NCI-H748 treated with DMSO at 0.1 percent for 48 hours (cell line): Measurements from ENCODE around the gene SMARCA2.

Experiments used
- DNase-seq: peaks from one replicate; lab custom pipeline; 2025; lab: John Stamatoyannopoulos, UW

Gene SMARCA2

GRCh38 chr9:2014696-2015580 lies at the start of gene SMARCA2:
SMARCA2 (plus strand) TSS chr9:2015347; CDS start chr9:2029023, 13,676 bp downstream.
- peak; percentile 90 for DNase-seq

DNA sequence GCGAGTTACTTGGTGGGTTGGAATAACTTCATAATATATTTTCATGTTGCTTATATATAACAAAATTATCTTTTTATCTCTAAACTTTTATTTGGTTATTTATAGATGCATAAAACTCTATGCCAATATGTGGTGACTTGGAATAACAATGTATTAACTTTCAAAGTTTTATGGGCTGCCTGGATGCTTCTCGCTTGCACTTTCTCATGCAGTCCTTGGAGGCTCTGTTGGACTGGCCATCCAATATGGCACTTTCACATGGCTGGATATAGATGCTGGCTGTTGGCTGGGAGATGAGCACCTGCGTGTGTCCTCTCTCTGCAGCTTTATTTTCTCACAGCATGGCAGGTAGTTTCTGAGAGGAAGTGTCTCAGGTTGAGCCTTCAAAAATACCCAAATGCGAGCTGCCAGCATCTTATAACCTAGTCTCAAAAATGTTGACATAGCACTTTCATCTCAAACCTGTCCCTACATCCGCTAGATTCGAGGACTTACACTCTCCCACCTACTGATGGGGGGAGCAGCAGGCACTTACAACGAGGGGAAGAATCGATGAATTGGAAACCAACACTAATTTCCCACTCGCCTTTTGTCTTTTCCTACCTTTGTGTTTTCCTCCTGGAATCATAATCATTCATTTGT lies 48.3 kb upstream of the SMARCA2 start:
- DNase-seq: no peak

- DNase-seq: no peak
Observed at GRCh38 chr9:1969160-1969559, 46.0 kb upstream of the SMARCA2 start.

DNA sequence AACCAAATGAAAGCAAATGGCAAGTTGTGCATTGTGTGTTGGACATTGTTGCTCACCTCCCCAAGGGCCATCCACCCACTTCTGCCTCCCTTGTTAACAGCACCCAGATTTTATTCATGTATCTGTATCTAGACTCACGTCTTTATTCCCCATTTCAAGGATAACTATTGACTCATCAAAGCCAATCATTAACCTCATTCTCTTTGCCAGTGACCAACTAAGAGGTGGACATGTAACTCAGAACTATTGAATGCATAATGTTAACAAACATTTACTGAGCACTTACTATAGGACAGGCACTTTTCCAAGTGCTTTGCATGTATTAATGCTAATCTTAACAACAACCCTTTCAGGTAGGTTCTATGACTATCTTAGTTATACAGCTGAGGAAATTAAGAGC lies 45.2 kb upstream of the SMARCA2 start:
- no peak for DNase-seq

- DNase-seq: no peak
Observed at GRCh38 chr9:1972672-1973071, 42.5 kb upstream of the SMARCA2 start.

GRCh38 chr9:1977026-1977425 lies 38.1 kb upstream of the SMARCA2 start:
- DNase-seq: no peak

GRCh38 chr9:1978941-1979340 lies 36.2 kb upstream of the SMARCA2 start:
- no peak for DNase-seq

DNA sequence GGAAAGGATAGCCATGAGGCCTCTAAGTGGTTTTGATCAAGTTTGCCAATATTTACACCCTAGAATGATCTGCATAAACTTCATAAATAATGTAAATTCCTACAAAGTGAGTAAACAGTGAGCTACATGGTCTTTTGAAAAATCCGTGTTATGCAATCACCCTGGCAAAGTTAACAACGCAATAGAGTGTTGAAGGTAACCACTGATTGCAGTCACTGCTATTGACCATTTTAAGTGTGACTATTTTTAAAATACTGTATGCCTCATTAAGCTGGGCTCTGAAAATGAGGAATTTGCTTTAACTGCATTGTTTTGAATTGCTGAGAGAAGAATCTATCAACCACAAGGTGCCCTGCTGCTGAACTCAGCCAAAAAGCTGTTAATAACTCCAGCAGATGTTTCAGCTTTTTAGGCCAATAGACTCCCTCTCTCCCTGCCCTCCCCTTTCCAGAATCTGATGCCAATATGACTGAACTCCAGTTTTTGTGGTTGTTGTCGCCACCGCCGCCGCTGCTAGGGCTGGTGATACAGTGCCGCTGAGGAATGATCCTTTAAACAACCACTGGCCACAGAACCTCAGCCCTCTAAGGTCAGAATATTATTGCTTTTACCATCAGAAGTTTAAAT lies 35.3 kb upstream of the SMARCA2 start:
- no peak for DNase-seq

DNA sequence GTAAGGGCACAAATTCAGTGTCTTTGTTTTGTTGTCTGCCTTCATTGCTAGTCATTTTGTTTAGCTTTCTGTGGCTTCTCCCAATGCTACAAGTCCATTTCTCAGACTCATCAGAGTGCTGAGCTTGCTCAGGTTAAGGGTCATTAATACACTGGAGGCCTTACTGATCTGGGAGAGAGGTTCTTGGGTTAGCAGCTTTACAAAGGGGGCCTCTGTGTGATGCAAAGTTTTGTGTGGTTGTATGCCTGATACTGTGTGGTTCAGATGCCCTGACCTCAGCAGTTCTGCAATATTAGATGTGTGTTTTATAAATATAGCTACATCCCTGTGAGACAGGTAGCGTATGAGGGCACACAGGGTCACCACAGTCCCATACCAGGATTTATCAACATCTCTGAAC lies 34.8 kb upstream of the SMARCA2 start:
- DNase-seq: no peak

GRCh38 chr9:1982074-1982473 lies 33.1 kb upstream of the SMARCA2 start:
- DNase-seq: no peak

DNA sequence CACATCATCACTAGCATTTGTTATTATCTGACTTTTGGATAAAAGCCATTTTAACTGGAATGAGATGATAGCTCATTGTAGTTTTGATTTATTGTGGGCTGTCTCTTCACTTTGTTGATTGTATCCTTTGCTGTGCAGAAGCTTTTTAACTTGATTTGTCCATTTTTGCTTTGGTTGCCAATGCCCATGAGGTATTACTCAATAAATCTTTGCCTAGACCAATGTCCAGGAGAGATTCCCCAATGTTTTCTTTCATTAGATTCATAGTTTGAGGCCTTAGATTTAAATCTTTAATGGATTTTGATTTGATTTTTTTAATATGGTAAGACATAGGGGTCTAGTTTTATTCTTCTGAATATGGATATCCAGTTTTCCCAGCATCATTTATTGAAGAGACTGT lies 28.8 kb upstream of the SMARCA2 start:
- DNase-seq: no peak

GRCh38 chr9:1989500-1989899 lies 25.6 kb upstream of the SMARCA2 start:
- DNase-seq: no peak

DNA sequence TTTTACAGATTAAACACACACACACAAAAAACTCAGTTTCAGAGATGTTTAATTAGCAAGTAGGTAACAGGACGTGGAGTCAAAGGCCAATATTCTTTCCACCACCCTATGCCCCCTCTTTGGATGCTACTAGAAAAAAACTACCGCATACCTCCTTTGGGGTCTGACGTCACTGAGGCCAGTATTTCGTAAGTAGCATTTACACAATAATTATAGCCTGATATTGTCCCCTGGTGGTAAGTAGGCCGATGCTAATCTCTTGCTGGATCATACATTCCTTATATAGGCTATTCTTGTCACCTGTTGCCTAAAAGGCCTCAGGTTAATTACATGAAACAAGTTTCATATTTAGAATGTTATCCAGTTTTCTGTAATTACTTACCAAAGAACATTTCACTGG lies 21.0 kb upstream of the SMARCA2 start:
- DNase-seq: no peak

GRCh38 chr9:1995084-1995483 lies 20.1 kb upstream of the SMARCA2 start:
- DNase-seq: no peak

DNA sequence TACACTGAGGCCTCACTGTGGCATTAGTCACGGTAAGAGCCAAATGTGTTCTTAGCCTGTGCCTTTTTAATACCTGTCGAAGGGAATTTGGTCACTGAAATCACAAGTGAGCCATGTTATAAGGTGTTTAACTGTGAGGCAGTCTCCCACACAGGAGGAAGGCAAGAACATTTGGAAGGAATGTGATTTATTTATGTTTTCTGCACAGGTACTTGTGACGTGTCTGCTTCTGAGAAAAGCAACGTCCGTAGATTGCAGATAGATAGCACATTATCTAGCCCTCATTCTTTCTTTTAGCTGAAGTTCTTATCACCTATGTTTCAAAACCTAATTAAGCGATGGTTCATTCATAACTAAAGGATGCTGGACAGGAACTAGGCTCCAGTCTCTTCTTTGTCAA lies 19.0 kb upstream of the SMARCA2 start:
- no peak for DNase-seq

DNA sequence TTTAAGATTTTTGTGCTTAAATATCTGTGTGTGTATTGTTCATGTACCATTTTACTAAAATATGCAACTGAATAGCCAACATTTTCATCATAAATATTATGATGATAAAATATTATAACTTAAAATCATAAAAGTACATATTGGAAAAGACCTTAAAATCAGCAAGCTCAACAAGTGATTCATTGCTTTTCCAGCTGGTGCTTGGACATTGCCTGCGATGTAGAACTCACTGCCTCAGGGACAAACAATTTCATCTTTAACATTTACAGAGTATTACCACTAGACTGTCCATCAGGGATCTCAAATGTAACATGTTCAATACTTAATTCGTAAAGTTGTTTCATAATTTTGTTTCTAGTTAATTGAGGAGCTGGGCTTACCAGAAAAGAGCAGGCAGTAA lies 17.5 kb upstream of the SMARCA2 start:
- no peak for DNase-seq

DNA sequence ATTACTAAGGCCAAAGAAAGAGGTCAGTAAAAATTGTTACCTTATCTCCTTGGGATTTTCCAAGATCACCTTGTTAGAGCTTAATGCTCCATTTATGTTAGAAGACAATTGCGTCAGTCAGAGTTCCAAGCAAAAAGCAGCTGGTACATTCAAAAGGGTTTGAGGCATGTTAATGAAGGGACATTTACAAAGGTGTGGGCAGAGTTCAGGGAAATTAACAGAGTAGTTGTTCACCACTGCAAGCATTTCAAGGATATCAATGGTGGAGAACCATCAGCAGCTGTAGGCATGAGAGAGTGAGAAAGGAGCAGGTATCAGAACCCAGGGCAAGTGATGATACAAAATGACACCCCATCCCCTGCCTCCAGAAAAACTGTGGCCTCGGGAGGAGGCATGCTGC lies 17.0 kb upstream of the SMARCA2 start:
- no peak for DNase-seq

DNA sequence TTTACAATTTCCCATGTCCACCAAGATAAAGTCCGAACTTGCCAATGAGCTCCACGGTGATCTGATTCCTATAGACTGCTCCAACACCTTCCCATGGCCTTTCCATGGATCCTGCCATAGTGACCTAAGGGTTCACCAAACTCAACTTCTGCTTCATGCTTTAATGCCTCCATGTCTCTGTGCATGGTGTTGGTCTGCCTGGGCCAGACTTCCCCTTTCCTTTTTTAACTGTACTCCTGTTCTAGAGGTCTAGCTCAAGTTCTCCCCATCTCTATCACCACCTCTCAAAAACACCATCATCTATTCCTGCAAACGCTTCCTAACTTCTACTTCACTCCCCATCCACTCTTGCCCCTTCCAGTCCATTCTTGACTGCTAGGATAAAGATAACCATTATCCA lies 14.8 kb upstream of the SMARCA2 start:
- DNase-seq: no peak

DNA sequence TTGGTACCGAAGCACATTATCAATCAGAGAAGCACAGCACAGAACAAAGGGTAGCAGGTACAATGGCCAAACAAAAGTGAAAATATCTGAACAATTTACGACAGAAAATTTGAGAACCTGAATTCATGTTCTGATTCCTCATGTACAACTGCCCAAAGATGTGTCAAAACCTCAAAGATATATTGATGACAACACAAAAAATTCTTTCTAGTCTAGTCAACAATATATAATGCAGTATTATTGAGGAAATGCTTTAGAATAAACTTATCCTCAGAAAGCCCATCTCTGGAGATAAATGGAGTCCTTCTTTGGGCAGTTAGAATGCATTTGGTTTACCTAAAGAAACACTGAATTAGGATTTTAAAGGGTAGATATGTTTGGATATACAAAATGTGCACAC lies 6.8 kb upstream of the SMARCA2 start:
- no peak for DNase-seq

DNA sequence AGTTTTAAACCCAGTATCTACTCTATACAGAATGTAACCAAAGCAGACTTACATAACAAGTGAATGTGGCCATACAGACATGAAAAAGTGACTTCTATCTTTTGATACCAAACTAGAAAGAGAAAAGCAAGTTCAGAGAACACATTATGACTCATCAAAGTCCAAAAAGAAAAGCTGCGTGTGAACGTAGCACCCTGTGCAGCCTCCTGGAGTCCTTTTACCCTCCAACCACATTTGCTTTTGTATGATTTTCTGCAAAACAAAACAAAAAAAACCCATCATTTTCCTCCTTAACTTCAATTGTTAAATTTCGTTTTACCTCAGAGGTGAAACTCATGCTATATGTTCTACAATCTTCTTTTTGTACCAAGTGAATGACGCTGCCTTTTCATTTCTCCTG lies 2.8 kb upstream of the SMARCA2 start:
- no peak for DNase-seq

DNA sequence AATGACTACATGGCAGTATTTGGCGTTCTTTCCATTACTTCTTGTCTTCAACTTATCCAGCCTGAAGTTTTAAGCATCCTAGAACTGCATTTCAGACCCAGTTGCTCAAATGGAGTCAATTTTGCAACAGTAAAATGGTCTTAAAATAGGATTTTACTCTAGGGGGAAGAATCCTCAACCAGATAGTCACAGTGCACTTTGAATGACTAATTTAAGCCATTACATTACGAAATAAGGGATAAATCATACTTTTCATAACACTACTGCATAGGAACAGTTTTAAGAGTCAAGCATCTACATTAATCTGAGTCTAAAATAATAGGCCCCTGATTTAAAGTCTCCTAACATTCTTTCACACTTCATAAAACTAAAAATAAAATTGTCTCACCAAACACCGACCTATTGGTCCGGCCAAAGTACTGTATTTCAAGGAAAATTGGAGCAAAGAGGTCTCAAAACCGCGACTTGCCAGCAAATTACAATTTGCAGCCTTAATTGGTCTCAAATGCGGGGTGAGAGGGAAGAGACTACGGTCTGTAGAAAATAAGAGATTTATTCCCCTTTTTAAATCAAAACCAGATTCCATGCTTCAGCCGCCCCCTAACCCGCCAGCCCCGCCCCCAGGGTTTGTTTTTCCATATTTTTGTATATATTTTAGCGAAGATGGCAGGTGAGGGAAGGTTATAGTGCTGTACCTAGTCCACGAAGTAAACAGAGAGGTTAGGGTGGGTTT lies 1.2 kb upstream of the SMARCA2 start:
- DNase-seq: no peak
